ENCODE data around the gene PRL. TPM values are rescaled to one million over a fixed set of nuclear protein-coding genes. Genes with fewer than 3 reads are reported as not detected.

PRL gene
- total RNA-seq (2014; rRNA removed; shearing (Covaris generic)) = not detected in 2 replicates

GRCh38 chr6:22296936-22297335, at the start of gene PRL:
Gene PRL (minus strand): TSS chr6:22297036. CDS start chr6:22296982, 54 bp downstream.
- Histone ChIP-seq H3K36me3 (replicated peaks; ENCODE audit: control insufficient read depth, insufficient read depth, low read length) (no peaks in the 10 kb centered on the region), H3K4me3 (ENCODE audit: insufficient read depth, low read depth, low read length) (no peak within 1 kb of the TSS), H3K27me3 (ENCODE audit: control insufficient read depth, insufficient read depth, low read length) (no peaks in the 10 kb centered on the region)
- DNase-seq = no peak

GRCh38 chr6:22343864-22344263, 47.0 kb upstream of the PRL start:
- peak; percentile 48 for DNase-seq
- Histone ChIP-seq H3K27me3 (ENCODE audit: control insufficient read depth, insufficient read depth, low read length) (no peaks in the 10 kb centered on the region), H3K4me3 (ENCODE audit: insufficient read depth, low read depth, low read length) (no peak overlapping the region), H3K36me3 (replicated peaks; ENCODE audit: control insufficient read depth, insufficient read depth, low read length) (no peaks in the 10 kb centered on the region)

GRCh38 chr6:22334778-22335177, 37.9 kb upstream of the PRL start:
- DNase-seq = no peak
- H3K27me3 ChIP-seq (ENCODE audit: control insufficient read depth, insufficient read depth, low read length) = no peaks in the 10 kb centered on the region
- H3K36me3 ChIP-seq (replicated peaks; ENCODE audit: control insufficient read depth, insufficient read depth, low read length) = no peaks in the 10 kb centered on the region
- no peak overlapping the region for H3K4me3 ChIP-seq (ENCODE audit: insufficient read depth, low read depth, low read length)

- no peaks in the 10 kb centered on the region for H3K36me3 ChIP-seq (replicated peaks; ENCODE audit: control insufficient read depth, insufficient read depth, low read length)
- no peak overlapping the region for H3K4me3 ChIP-seq (ENCODE audit: insufficient read depth, low read depth, low read length)
- no peak for DNase-seq
- no peaks in the 10 kb centered on the region for H3K27me3 ChIP-seq (ENCODE audit: control insufficient read depth, insufficient read depth, low read length)
Measured at GRCh38 chr6:22333802-22334201, 37.0 kb upstream of the PRL start.

- H3K27me3 ChIP-seq (ENCODE audit: control insufficient read depth, insufficient read depth, low read length) = no peaks in the 10 kb centered on the region
- H3K36me3 ChIP-seq (replicated peaks; ENCODE audit: control insufficient read depth, insufficient read depth, low read length) = no peaks in the 10 kb centered on the region
- no peak for DNase-seq
- H3K4me3 ChIP-seq (ENCODE audit: insufficient read depth, low read depth, low read length) = no peak overlapping the region
Measured at GRCh38 chr6:22332711-22333110, 35.9 kb upstream of the PRL start.

- DNase-seq = no peak
- H3K27me3 ChIP-seq (ENCODE audit: control insufficient read depth, insufficient read depth, low read length) = no peaks in the 10 kb centered on the region
- H3K36me3 ChIP-seq (replicated peaks; ENCODE audit: control insufficient read depth, insufficient read depth, low read length) = no peaks in the 10 kb centered on the region
- H3K4me3 ChIP-seq (ENCODE audit: insufficient read depth, low read depth, low read length) = no peak overlapping the region
Measured at GRCh38 chr6:22332216-22332615, 35.4 kb upstream of the PRL start.

GRCh38 chr6:22330941-22331340, 34.1 kb upstream of the PRL start:
- H3K4me3 ChIP-seq (ENCODE audit: insufficient read depth, low read depth, low read length) = no peak overlapping the region
- DNase-seq = no peak
- no peaks in the 10 kb centered on the region for H3K27me3 ChIP-seq (ENCODE audit: control insufficient read depth, insufficient read depth, low read length)
- no peaks in the 10 kb centered on the region for H3K36me3 ChIP-seq (replicated peaks; ENCODE audit: control insufficient read depth, insufficient read depth, low read length)

GRCh38 chr6:22328474-22328873, 31.6 kb upstream of the PRL start:
- no peaks in the 10 kb centered on the region for H3K27me3 ChIP-seq (ENCODE audit: control insufficient read depth, insufficient read depth, low read length)
- H3K36me3 ChIP-seq (replicated peaks; ENCODE audit: control insufficient read depth, insufficient read depth, low read length) = no peaks in the 10 kb centered on the region
- DNase-seq = no peak
- H3K4me3 ChIP-seq (ENCODE audit: insufficient read depth, low read depth, low read length) = no peak overlapping the region

- no peaks in the 10 kb centered on the region for H3K36me3 ChIP-seq (replicated peaks; ENCODE audit: control insufficient read depth, insufficient read depth, low read length)
Measured at GRCh38 chr6:22327881-22328280, 31.0 kb upstream of the PRL start.

GRCh38 chr6:22326500-22326899, 29.7 kb upstream of the PRL start:
- H3K27me3 ChIP-seq (ENCODE audit: control insufficient read depth, insufficient read depth, low read length) = no peaks in the 10 kb centered on the region
- no peak for DNase-seq
- no peak overlapping the region for H3K4me3 ChIP-seq (ENCODE audit: insufficient read depth, low read depth, low read length)
- H3K36me3 ChIP-seq (replicated peaks; ENCODE audit: control insufficient read depth, insufficient read depth, low read length) = no peaks in the 10 kb centered on the region

More at GRCh38 chr6:22327881-22328280, 31.0 kb upstream of the PRL start:
- no peaks in the 10 kb centered on the region for H3K27me3 ChIP-seq (ENCODE audit: control insufficient read depth, insufficient read depth, low read length)
- H3K4me3 ChIP-seq (ENCODE audit: insufficient read depth, low read depth, low read length) = no peak overlapping the region
- DNase-seq = no peak

GRCh38 chr6:22325481-22325880, 28.6 kb upstream of the PRL start:
- DNase-seq = no peak
- no peaks in the 10 kb centered on the region for H3K27me3 ChIP-seq (ENCODE audit: control insufficient read depth, insufficient read depth, low read length)
- no peaks in the 10 kb centered on the region for H3K36me3 ChIP-seq (replicated peaks; ENCODE audit: control insufficient read depth, insufficient read depth, low read length)
- no peak overlapping the region for H3K4me3 ChIP-seq (ENCODE audit: insufficient read depth, low read depth, low read length)

- no peaks in the 10 kb centered on the region for H3K27me3 ChIP-seq (ENCODE audit: control insufficient read depth, insufficient read depth, low read length)
- no peak for DNase-seq
- no peaks in the 10 kb centered on the region for H3K36me3 ChIP-seq (replicated peaks; ENCODE audit: control insufficient read depth, insufficient read depth, low read length)
- H3K4me3 ChIP-seq (ENCODE audit: insufficient read depth, low read depth, low read length) = no peak overlapping the region
Measured at GRCh38 chr6:22323848-22324247, 27.0 kb upstream of the PRL start.

GRCh38 chr6:22322103-22323030, 25.5 kb upstream of the PRL start:
- DNase-seq = no peak
- Histone ChIP-seq H3K4me3 (ENCODE audit: insufficient read depth, low read depth, low read length) (no peak overlapping the region), H3K36me3 (replicated peaks; ENCODE audit: control insufficient read depth, insufficient read depth, low read length) (no peaks in the 10 kb centered on the region), H3K27me3 (ENCODE audit: control insufficient read depth, insufficient read depth, low read length) (no peaks in the 10 kb centered on the region)

- H3K27me3 ChIP-seq (ENCODE audit: control insufficient read depth, insufficient read depth, low read length) = no peaks in the 10 kb centered on the region
- no peaks in the 10 kb centered on the region for H3K36me3 ChIP-seq (replicated peaks; ENCODE audit: control insufficient read depth, insufficient read depth, low read length)
- no peak for DNase-seq
- no peak overlapping the region for H3K4me3 ChIP-seq (ENCODE audit: insufficient read depth, low read depth, low read length)
Measured at GRCh38 chr6:22320750-22321149, 23.9 kb upstream of the PRL start.

GRCh38 chr6:22318404-22318803, 21.6 kb upstream of the PRL start:
- no peaks in the 10 kb centered on the region for H3K27me3 ChIP-seq (ENCODE audit: control insufficient read depth, insufficient read depth, low read length)
- H3K36me3 ChIP-seq (replicated peaks; ENCODE audit: control insufficient read depth, insufficient read depth, low read length) = no peaks in the 10 kb centered on the region
- H3K4me3 ChIP-seq (ENCODE audit: insufficient read depth, low read depth, low read length) = no peak overlapping the region
- no peak for DNase-seq

Measured in H7 (cell line).